ENCODE results near the gene DLGAP4. TPM values are rescaled to one million over a fixed set of nuclear protein-coding genes. Genes with fewer than 3 reads are reported as not detected.

Gene DLGAP4
- total and polyA plus RNA-seq, 2 of the 8 experiments (the other 6 are each of a cell fraction or from before 2014, with no cell fraction given) = 41.2 to 57.2 TPM

- no peak overlapping the region for H3K56ac ChIP-seq (replicated peaks; ENCODE audit: insufficient read length, low read depth, low read length)
- no peak overlapping the region for H2BK20ac ChIP-seq (ENCODE audit: low read length)
- no peak overlapping the region for H3K4ac ChIP-seq (replicated peaks; ENCODE audit: insufficient read length, low read depth, low read length)
- no peak overlapping the region for H2BK15ac ChIP-seq (ENCODE audit: low read length)
- no peak overlapping the region for H2AK5ac ChIP-seq (ENCODE audit: low read depth, low read length)
- no peak overlapping the region for H3K14ac ChIP-seq (ENCODE audit: insufficient read length)
- H3K79me2 ChIP-seq (ENCODE audit: control insufficient read depth in 1 of 2, insufficient read depth in 2 of 2, low read length in 2 of 2) = no peaks in the 10 kb centered on the region
- H4K91ac ChIP-seq (replicated peaks; ENCODE audit: insufficient read length, low read length) = no peak overlapping the region
- no peak for DNase-seq (ENCODE audit: low read depth in 1 of 2, low spot score in 2 of 2)
- H2BK5ac ChIP-seq (ENCODE audit: low read depth, low read length) = no peak overlapping the region
- no peak overlapping the region for H3K27ac ChIP-seq (ENCODE audit: low read depth, low read length)
- POLR2A ChIA-PET (ENCODE audit: partially characterized antibody) = interaction anchor here (1.1 to 1.5 kb wide), 2 partner anchors 34 to 90 kb away, joined by 3 read pairs; no protein-coding TSS in a partner anchor
- FAIRE-seq = no peak
- H3K27me3 ChIP-seq (replicated peaks in 1 of 4; ENCODE audit: control insufficient read depth in 3 of 4, extremely low read depth in 1 of 4, insufficient read depth in 3 of 4, low read length in 3 of 4) = no peaks in the 10 kb centered on the region
- no peak overlapping the region for H2BK12ac ChIP-seq (ENCODE audit: low read depth, low read length)
- peaks cover 0 to 6% (median 3%) of the 10 kb centered on the region in 4 experiments; a peak in 4 of 7 replicates for H3K4me1 ChIP-seq (replicated peaks in 1 of 4; ENCODE audit: control insufficient read depth in 3 of 4, insufficient read depth in 4 of 4, low read length in 3 of 4)
- H3K36me3 ChIP-seq (ENCODE audit: control insufficient read depth in 2 of 4, insufficient read depth in 4 of 4, low read length in 3 of 4) = no peaks in the 10 kb centered on the region
- H3K18ac ChIP-seq (ENCODE audit: extremely low read depth, low read length) = no peak overlapping the region
- H3K4me2 ChIP-seq (ENCODE audit: insufficient read depth in 1 of 2, low read depth in 2 of 2, low read length in 2 of 2) = no peak overlapping the region
- H3K4me3 ChIP-seq (ENCODE audit: extremely low read depth in 1 of 4, insufficient read depth in 2 of 4, low read depth in 3 of 4, low read length in 4 of 4) = no peak overlapping the region
- TF ChIP-seq KDM1A (IDR thresholded peaks at IDR 0.05; ENCODE audit: borderline replicate concordance, low read length) (peak; percentile 54; the same call in 1 of the 2 replicates), CTBP2 (IDR thresholded peaks at IDR 0.05; ENCODE audit: borderline replicate concordance, insufficient read depth, insufficient read length, low read length) (no peak), CHD2 (IDR thresholded peaks at IDR 0.05; ENCODE audit: low read length) (no peak)
- TF ChIP-seq, protein P1, sequence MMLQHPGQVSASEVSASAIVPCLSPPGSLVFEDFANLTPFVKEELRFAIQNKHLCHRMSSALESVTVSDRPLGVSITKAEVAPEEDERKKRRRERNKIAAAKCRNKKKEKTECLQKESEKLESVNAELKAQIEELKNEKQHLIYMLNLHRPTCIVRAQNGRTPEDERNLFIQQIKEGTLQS (IDR thresholded peaks at IDR 0.05; ENCODE audit: insufficient read depth, low read depth, low read length) = no peak
- no peak overlapping the region for H4K8ac ChIP-seq (ENCODE audit: extremely low read depth, insufficient read depth, low read length)
- H3K79me1 ChIP-seq (ENCODE audit: low read depth, low read length) = 0 out of 2 replicates have a peak, but pooled peaks cover 2% of the 10 kb centered on the region
- no peak overlapping the region for H3K9ac ChIP-seq (replicated peaks in 1 of 4; ENCODE audit: extremely low read depth in 1 of 4, low read depth in 3 of 4, low read length in 3 of 4)
- H4K5ac ChIP-seq (ENCODE audit: insufficient read length, low read depth, low read length) = no peak overlapping the region
- CTCF ChIA-PET (ENCODE audit: partially characterized antibody) = interaction anchor here (0.8 to 4.5 kb wide), 20 partner anchors 8 to 195 kb away, joined by 3 to 42 read pairs (median 10); no protein-coding TSS in a partner anchor
- WGBS, 2 experiments (ENCODE audit: extremely low coverage in 1 of 2, insufficient coverage in 1 of 2, insufficient read length in 1 of 2, insufficient replicate concordance in 2 of 2, low coverage in 1 of 2, low lambda C conversion rate in 2 of 2, missing lambda C conversion rate in 1 of 2) = 85% methylated on average over 3 of the region's 3 CpGs; no CpG with 5 or more reads in 1 of the 2 experiments
- no peak overlapping the region for H2AFZ ChIP-seq (ENCODE audit: low read length)
- H2BK120ac ChIP-seq (replicated peaks; ENCODE audit: low read depth, low read length) = no peak overlapping the region
- peaks cover 0 to 4% of the 10 kb centered on the region in 2 experiments for H4K20me1 ChIP-seq (replicated peaks in 1 of 2; ENCODE audit: control insufficient read depth in 1 of 2, insufficient read depth in 2 of 2, low read length in 2 of 2)
- H3K9me3 ChIP-seq (ENCODE audit: insufficient read depth in 2 of 2, low read depth in 1 of 2, low read length in 1 of 2) = no peaks in the 10 kb centered on the region
- H3K23me2 ChIP-seq (ENCODE audit: low read depth, low read length) = peaks cover 5% of the 10 kb centered on the region; the same call in 1 of the 2 replicates
- no peak overlapping the region for H3K23ac ChIP-seq (ENCODE audit: insufficient read length)
These were observed 92.4 kb downstream of the DLGAP4 start for GRCh38 chr20:36398515-36398914.

Data from H1 (cell line).